ENCODE data around the gene MYBPH.

The MYBPH gene

DNA sequence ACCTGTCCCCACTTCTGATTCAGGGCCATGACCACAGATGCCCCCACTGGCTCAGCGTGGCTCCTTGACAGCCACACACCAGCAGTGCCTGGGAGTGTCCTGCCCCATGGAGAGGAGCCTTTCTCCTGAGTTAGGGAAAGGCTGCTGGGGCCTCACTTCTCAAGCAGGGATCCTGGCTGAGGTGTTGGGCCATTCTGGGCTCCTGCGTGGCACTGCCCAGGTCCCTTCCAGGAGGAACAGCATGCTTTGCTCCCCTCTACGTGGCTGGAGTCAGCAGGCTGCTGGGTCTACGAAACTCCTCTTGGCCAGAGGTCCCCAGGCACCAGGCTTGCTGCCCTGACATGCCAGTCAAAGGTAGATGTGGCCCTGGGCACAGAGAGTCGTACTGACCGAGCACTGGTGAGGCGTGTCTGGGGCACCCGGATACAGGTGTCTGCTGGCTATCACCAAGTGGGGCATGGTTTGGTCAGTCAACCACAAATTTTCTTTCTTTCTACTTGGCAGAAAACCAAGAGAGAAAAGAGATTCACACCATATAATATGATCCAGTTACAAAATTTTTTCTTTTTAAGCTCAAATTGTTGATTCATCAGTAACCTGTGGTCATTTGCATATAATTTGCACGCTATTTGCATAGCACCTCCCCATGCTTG is 44.0 kb downstream of the MYBPH start:
- TF ChIP-seq, protein P1, sequence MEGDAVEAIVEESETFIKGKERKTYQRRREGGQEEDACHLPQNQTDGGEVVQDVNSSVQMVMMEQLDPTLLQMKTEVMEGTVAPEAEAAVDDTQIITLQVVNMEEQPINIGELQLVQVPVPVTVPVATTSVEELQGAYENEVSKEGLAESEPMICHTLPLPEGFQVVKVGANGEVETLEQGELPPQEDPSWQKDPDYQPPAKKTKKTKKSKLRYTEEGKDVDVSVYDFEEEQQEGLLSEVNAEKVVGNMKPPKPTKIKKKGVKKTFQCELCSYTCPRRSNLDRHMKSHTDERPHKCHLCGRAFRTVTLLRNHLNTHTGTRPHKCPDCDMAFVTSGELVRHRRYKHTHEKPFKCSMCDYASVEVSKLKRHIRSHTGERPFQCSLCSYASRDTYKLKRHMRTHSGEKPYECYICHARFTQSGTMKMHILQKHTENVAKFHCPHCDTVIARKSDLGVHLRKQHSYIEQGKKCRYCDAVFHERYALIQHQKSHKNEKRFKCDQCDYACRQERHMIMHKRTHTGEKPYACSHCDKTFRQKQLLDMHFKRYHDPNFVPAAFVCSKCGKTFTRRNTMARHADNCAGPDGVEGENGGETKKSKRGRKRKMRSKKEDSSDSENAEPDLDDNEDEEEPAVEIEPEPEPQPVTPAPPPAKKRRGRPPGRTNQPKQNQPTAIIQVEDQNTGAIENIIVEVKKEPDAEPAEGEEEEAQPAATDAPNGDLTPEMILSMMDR (IDR thresholded peaks at IDR 0.05; ENCODE audit: low read depth, low read length): no peak
- TF ChIP-seq EZH2phosphoT487 (IDR thresholded peaks at IDR 0.05; ENCODE audit: low read depth): no peak

GRCh38 chr1:203130358-203130985 is 45.2 kb downstream of the MYBPH start:
- Histone ChIP-seq H3K4me3 (ENCODE audit: low read length) (no peak overlapping the region), H3K4me2 (ENCODE audit: low read length) (no peak overlapping the region), H3K9me3 (ENCODE audit: insufficient read depth, low read length) (no peaks in the 10 kb centered on the region), H3K36me3 (replicated peaks; ENCODE audit: low read depth, low read length) (no peaks in the 10 kb centered on the region), H3K27ac (ENCODE audit: low read length) (no peak overlapping the region), H3K4me1 (ENCODE audit: low read length) (no peaks in the 10 kb centered on the region), H4K20me1 (ENCODE audit: insufficient read depth, low read length) (no peaks in the 10 kb centered on the region), H3K79me2 (ENCODE audit: low read length) (no peaks in the 10 kb centered on the region), H3K9ac (ENCODE audit: low read length) (no peak overlapping the region), H3K27me3 (ENCODE audit: low read depth, low read length) (peaks cover 44% of the 10 kb centered on the region), H2AFZ (ENCODE audit: low read depth, low read length) (no peak overlapping the region)
- TF ChIP-seq, protein P1 (IDR thresholded peaks at IDR 0.05; ENCODE audit: low read depth, low read length): no peak
- TF ChIP-seq EZH2phosphoT487 (IDR thresholded peaks at IDR 0.05; ENCODE audit: low read depth): no peak

More for the DNA sequence above, 44.0 kb downstream of the MYBPH start:
- Histone ChIP-seq H3K4me3 (ENCODE audit: low read length) (no peak overlapping the region), H3K27me3 (ENCODE audit: low read depth, low read length) (peaks cover 37% of the 10 kb centered on the region), H3K9me3 (ENCODE audit: insufficient read depth, low read length) (no peaks in the 10 kb centered on the region), H3K36me3 (replicated peaks; ENCODE audit: low read depth, low read length) (no peaks in the 10 kb centered on the region), H3K9ac (ENCODE audit: low read length) (no peak overlapping the region), H4K20me1 (ENCODE audit: insufficient read depth, low read length) (no peaks in the 10 kb centered on the region), H3K79me2 (ENCODE audit: low read length) (no peaks in the 10 kb centered on the region), H2AFZ (ENCODE audit: low read depth, low read length) (no peak overlapping the region), H3K4me1 (ENCODE audit: low read length) (peaks cover 8% of the 10 kb centered on the region), H3K27ac (ENCODE audit: low read length) (no peak overlapping the region), H3K4me2 (ENCODE audit: low read length) (no peak overlapping the region)

- no peaks in the 10 kb centered on the region for H3K36me3 ChIP-seq (replicated peaks; ENCODE audit: low read depth, low read length)
- TF ChIP-seq EZH2phosphoT487 (IDR thresholded peaks at IDR 0.05; ENCODE audit: low read depth): no peak
- TF ChIP-seq, protein P1 (IDR thresholded peaks at IDR 0.05; ENCODE audit: low read depth, low read length): no peak
- H3K4me1 ChIP-seq (ENCODE audit: low read length): no peaks in the 10 kb centered on the region
- no peaks in the 10 kb centered on the region for H3K79me2 ChIP-seq (ENCODE audit: low read length)
- no peak overlapping the region for H3K4me2 ChIP-seq (ENCODE audit: low read length)
- no peak overlapping the region for H3K4me3 ChIP-seq (ENCODE audit: low read length)
- peaks cover 52% of the 10 kb centered on the region for H3K27me3 ChIP-seq (ENCODE audit: low read depth, low read length)
- no peak overlapping the region for H2AFZ ChIP-seq (ENCODE audit: low read depth, low read length)
- no peaks in the 10 kb centered on the region for H4K20me1 ChIP-seq (ENCODE audit: insufficient read depth, low read length)
- H3K9me3 ChIP-seq (ENCODE audit: insufficient read depth, low read length): no peaks in the 10 kb centered on the region
- no peak overlapping the region for H3K27ac ChIP-seq (ENCODE audit: low read length)
- no peak overlapping the region for H3K9ac ChIP-seq (ENCODE audit: low read length)
These were observed 46.0 kb downstream of the MYBPH start for GRCh38 chr1:203129501-203130231.
